PC-9 (cell line): ENCODE measurements around the gene PROB1.

Experiments
- CTCF ChIP-seq: fragments of 200-600 bp; sonication (generic); conservative IDR thresholded peaks from 2 replicates; pipeline ENCODE4 v1.6.1; 2017; ENCODE audit warnings: mixed run types, antibody characterized with exemption, mild to moderate bottlenecking, moderate library complexity
- EZH2 ChIP-seq: fragments of 200-600 bp; sonication (generic); IDR thresholded peaks from 2 replicates; pipeline ENCODE4 v1.8.0; 2017; ENCODE audit warnings: antibody characterized with exemption, low read depth

GRCh38 chr5:139393497-139394122 lies 1.3 kb downstream of the PROB1 start:
- no peak for TF ChIP-seq EZH2
- no peak for TF ChIP-seq CTCF
